GM21447 (cell line): Measurements from ENCODE around the gene PRKCZ.

Experiments
- ATAC-seq: cut with Tn5 transposase; IDR thresholded peaks from one replicate; pipeline ENCODE4 v1.9.1; 2021; ENCODE audit not compliant: unreplicated experiment

The PRKCZ gene

GRCh38 chr1:2172551-2173146 lies 122.4 kb downstream of the PRKCZ start:
- ATAC-seq = no peak

GRCh38 chr1:2173546-2174347 lies 123.5 kb downstream of the PRKCZ start:
- ATAC-seq = no peak

- no peak for ATAC-seq
Measured at GRCh38 chr1:2174348-2175054, 124.3 kb downstream of the PRKCZ start.

GRCh38 chr1:2175055-2175414 lies 124.8 kb downstream of the PRKCZ start:
- no peak for ATAC-seq

- no peak for ATAC-seq
Measured at GRCh38 chr1:2175681-2176454, 125.7 kb downstream of the PRKCZ start.

- no peak for ATAC-seq
Measured at GRCh38 chr1:2176615-2177014, 126.4 kb downstream of the PRKCZ start.

DNA sequence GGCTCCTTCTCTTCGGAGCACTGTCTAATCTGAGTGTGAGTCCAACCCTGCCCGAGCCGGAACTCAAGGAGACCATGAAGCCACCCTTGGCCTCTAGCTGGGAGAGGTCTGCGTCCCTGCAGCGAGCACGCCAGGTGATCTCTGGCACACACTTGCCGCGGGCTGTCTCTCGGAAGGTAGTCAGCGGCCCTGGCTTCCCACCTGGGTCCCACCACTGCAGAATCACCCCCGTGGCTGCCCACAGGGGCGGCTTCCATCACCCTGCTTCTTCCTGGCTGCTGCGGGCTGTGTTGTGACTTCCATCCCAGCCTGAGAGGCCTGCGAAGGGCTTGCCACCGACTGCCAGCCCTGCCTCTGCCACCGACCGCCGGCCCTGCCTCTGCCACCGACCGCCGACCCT lies 127.3 kb downstream of the PRKCZ start:
- ATAC-seq = no peak

GRCh38 chr1:2177946-2178538 lies 127.8 kb downstream of the PRKCZ start:
- no peak for ATAC-seq

GRCh38 chr1:2178875-2179274 lies 128.7 kb downstream of the PRKCZ start:
- ATAC-seq = no peak

GRCh38 chr1:2179283-2180013 lies 129.2 kb downstream of the PRKCZ start:
- ATAC-seq = no peak

- no peak for ATAC-seq
Measured at GRCh38 chr1:2180297-2181245, 130.4 kb downstream of the PRKCZ start.

DNA sequence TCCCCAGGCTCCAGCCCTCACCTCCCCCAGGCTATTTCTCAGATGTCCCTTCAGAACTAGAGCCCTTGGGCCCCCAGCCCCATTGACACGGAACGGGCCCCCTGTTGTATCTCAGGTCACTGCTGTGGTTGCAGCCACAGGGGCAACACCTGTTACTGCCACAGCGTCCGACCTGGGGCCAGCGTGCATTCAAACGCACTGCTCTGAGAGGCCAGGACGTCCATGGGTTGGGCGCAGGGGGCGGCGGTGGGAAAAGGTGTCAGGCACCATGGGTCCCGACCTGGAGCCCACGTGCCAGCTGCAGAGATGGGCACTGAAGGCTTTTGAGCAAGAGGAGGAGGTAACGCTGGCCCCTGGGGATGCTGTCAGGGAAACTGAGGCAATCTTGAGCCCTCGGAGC lies 131.1 kb downstream of the PRKCZ start:
- ATAC-seq = no peak

GRCh38 chr1:2181752-2182151 lies 131.5 kb downstream of the PRKCZ start:
- ATAC-seq = no peak

- no peak for ATAC-seq
Measured at GRCh38 chr1:2182376-2182775, 132.2 kb downstream of the PRKCZ start.

- no peak for ATAC-seq
Measured at GRCh38 chr1:2183937-2184334, 133.7 kb downstream of the PRKCZ start.

- ATAC-seq = no peak
Measured at GRCh38 chr1:2184531-2184930, 134.3 kb downstream of the PRKCZ start.

DNA sequence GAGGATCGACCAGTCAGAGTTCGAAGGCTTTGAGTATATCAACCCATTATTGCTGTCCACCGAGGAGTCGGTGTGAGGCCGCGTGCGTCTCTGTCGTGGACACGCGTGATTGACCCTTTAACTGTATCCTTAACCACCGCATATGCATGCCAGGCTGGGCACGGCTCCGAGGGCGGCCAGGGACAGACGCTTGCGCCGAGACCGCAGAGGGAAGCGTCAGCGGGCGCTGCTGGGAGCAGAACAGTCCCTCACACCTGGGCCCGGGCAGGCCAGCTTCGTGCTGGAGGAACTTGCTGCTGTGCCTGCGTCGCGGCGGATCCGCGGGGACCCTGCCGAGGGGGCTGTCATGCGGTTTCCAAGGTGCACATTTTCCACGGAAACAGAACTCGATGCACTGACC lies 134.7 kb downstream of the PRKCZ start:
- no peak for ATAC-seq

GRCh38 chr1:2185880-2186855 lies 136.0 kb downstream of the PRKCZ start:
- ATAC-seq = no peak
